ENCODE results near the gene AP1AR.

DNA sequence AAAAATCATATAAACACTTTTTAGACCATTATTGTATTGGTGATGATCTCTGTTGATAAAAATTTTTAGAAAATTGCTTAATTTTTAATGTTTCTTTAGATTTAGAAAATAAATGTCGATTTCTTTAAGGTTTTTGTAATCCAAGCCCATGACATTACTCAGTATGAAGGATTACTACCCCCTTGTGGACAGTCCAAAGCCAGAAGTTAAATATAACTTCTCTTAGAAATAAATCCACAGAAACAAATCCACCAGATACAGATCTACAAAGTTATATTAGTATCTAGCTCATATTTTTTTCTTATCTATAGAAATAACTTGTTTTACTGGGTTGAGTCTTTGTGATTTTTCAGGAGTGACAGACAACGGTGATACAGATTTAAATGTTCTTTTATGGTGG is 35.2 kb downstream of the AP1AR start:
- TF ChIP-seq CTCF (IDR thresholded peaks at IDR 0.05) (no peak), PREB (CRISPR knock-in tag; IDR thresholded peaks at IDR 0.05; ENCODE audit: borderline replicate concordance) (no peak), TEAD4 (CRISPR knock-in tag; IDR thresholded peaks at IDR 0.05) (no peak), MAX (CRISPR knock-in tag; IDR thresholded peaks at IDR 0.05) (no peak)
- TF ChIP-seq, protein P1, sequence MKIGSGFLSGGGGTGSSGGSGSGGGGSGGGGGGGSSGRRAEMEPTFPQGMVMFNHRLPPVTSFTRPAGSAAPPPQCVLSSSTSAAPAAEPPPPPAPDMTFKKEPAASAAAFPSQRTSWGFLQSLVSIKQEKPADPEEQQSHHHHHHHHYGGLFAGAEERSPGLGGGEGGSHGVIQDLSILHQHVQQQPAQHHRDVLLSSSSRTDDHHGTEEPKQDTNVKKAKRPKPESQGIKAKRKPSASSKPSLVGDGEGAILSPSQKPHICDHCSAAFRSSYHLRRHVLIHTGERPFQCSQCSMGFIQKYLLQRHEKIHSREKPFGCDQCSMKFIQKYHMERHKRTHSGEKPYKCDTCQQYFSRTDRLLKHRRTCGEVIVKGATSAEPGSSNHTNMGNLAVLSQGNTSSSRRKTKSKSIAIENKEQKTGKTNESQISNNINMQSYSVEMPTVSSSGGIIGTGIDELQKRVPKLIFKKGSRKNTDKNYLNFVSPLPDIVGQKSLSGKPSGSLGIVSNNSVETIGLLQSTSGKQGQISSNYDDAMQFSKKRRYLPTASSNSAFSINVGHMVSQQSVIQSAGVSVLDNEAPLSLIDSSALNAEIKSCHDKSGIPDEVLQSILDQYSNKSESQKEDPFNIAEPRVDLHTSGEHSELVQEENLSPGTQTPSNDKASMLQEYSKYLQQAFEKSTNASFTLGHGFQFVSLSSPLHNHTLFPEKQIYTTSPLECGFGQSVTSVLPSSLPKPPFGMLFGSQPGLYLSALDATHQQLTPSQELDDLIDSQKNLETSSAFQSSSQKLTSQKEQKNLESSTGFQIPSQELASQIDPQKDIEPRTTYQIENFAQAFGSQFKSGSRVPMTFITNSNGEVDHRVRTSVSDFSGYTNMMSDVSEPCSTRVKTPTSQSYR (CRISPR knock-in tag; IDR thresholded peaks at IDR 0.05): no peak

Measured in WTC11 (cell line).